OCI-LY7 (cell line): Measurements from ENCODE around the gene DPYSL3.

Experiments
- CTCF ChIP-seq: fragments of 200-600 bp; sonication (generic); conservative IDR thresholded peaks from 2 replicates; pipeline ENCODE4 v1.5.1; 2014; ENCODE audit warnings: mild to moderate bottlenecking, antibody characterized with exemption, low read length, moderate library complexity, mixed read lengths
- EZH2phosphoT487 ChIP-seq: fragments of 200-600 bp; sonication (generic); IDR thresholded peaks from 2 replicates; pipeline ENCODE4 v1.6.1; 2018; ENCODE audit warnings: low read depth, borderline replicate concordance, mild to moderate bottlenecking, mixed run types, antibody characterized with exemption, low read length, moderate library complexity, mixed read lengths

- TF ChIP-seq CTCF (no peak), EZH2phosphoT487 (no peak)
Measured at GRCh38 chr5:147373328-147373727, 136.5 kb downstream of the DPYSL3 start.
